GM19467 (cell line): ENCODE measurements around the gene TMEM132E.

ENCODE experiments used
- ATAC-seq: cut with Tn5 transposase; IDR thresholded peaks from one replicate; pipeline ENCODE4 v1.9.1; 2021; ENCODE audit warnings: mild to moderate bottlenecking, moderate library complexity; ENCODE audit not compliant: unreplicated experiment

The TMEM132E gene

GRCh38 chr17:34626121-34626681 is 46.8 kb downstream of the TMEM132E start:
- no peak for ATAC-seq

- no peak for ATAC-seq
These were observed 49.5 kb downstream of the TMEM132E start for GRCh38 chr17:34628879-34629278.

GRCh38 chr17:34633351-34633750 is 54.0 kb downstream of the TMEM132E start:
- no peak for ATAC-seq

GRCh38 chr17:34633760-34634159 is 54.4 kb downstream of the TMEM132E start:
- ATAC-seq = no peak

- no peak for ATAC-seq
These were observed 55.3 kb downstream of the TMEM132E start for GRCh38 chr17:34634551-34635160.

GRCh38 chr17:34635876-34636275 is 56.5 kb downstream of the TMEM132E start:
- ATAC-seq = no peak

- no peak for ATAC-seq
These were observed 57.7 kb downstream of the TMEM132E start for GRCh38 chr17:34637041-34637547.

- no peak for ATAC-seq
These were observed 58.5 kb downstream of the TMEM132E start for GRCh38 chr17:34637548-34638525.

- ATAC-seq = no peak
These were observed 59.3 kb downstream of the TMEM132E start for GRCh38 chr17:34638526-34639260.

GRCh38 chr17:34639706-34640425 is 60.5 kb downstream of the TMEM132E start:
- no peak for ATAC-seq

- no peak for ATAC-seq
These were observed 62.0 kb downstream of the TMEM132E start for GRCh38 chr17:34641368-34641767.

GRCh38 chr17:34644941-34645550 is 65.7 kb downstream of the TMEM132E start:
- ATAC-seq = no peak

GRCh38 chr17:34645594-34645993 is 66.2 kb downstream of the TMEM132E start:
- no peak for ATAC-seq

- no peak for ATAC-seq
These were observed 68.1 kb downstream of the TMEM132E start for GRCh38 chr17:34647511-34647910.

- no peak for ATAC-seq
These were observed 70.8 kb downstream of the TMEM132E start for GRCh38 chr17:34650051-34650750.

GRCh38 chr17:34651402-34651811 is 72.0 kb downstream of the TMEM132E start:
- ATAC-seq = no peak

- no peak for ATAC-seq
These were observed 72.7 kb downstream of the TMEM132E start for GRCh38 chr17:34652021-34652555.

GRCh38 chr17:34653511-34653910 is 74.1 kb downstream of the TMEM132E start:
- ATAC-seq = no peak
